Measurements from ENCODE around the gene ZNF80.

The ZNF80 gene

DNA sequence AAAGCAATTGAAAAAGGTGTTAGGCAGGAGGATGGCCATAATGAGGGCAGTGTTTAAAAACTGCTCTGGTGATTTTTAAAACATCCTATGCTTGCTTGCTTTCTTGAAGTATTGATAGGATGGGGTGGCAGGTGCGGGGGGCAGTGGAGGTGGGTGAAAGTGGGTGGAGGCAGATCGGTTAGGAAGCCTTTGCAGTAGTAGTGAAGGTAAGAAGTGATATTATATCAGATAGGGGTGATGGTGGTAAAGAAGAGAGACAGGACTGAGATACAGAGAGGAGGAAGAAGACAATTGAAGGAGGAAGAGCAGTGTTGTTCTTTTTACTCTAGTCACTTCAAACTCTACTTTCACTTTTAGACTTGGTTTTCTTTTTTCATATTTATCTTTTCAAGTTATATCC is 11.1 kb downstream of the ZNF80 start:
- no peak for TF ChIP-seq CTCF (IDR thresholded peaks at IDR 0.05; ENCODE audit: low read depth, low read length)

DNA sequence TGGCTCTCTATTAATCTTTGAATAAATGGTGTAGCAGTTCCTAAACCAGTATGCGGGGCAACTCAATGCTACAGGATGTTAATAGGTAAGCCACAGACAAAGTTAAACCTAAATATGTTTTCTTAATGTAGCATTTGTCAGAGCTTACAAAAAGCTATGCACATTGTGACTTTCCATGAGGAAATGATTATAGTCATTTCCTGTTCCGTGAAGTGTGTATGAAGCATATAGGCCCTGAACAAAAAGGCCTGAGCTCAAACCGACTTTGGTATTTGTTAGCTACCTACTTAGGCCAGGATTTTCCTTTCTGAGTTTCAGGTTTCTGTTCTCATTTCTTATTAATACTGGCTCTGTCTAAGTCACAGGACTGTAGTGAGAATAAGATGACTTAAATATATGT is 14.2 kb downstream of the ZNF80 start:
- H3K4me3 ChIP-seq (ENCODE audit: low read depth, low read length) = no peak overlapping the region
- peaks cover 18% of the 10 kb centered on the region for H3K27me3 ChIP-seq (ENCODE audit: insufficient read depth, low read depth, severe bottlenecking)
- H3K36me3 ChIP-seq = no peaks in the 10 kb centered on the region
- H3K27ac ChIP-seq = no peak overlapping the region
- no peak for TF ChIP-seq CTCF (IDR thresholded peaks at IDR 0.05; ENCODE audit: low read depth, low read length)
- no peak for DNase-seq
- peaks cover 4% of the 10 kb centered on the region for H3K9me3 ChIP-seq (ENCODE audit: severe bottlenecking)

More for the DNA sequence above, 11.1 kb downstream of the ZNF80 start:
- H3K27me3 ChIP-seq (ENCODE audit: insufficient read depth, low read depth, severe bottlenecking) = peaks cover 2% of the 10 kb centered on the region
- no peak overlapping the region for H3K4me3 ChIP-seq (ENCODE audit: low read depth, low read length)
- H3K27ac ChIP-seq = no peak overlapping the region
- peaks cover 4% of the 10 kb centered on the region for H3K9me3 ChIP-seq (ENCODE audit: severe bottlenecking)
- H3K36me3 ChIP-seq = no peaks in the 10 kb centered on the region
- DNase-seq = no peak

- Histone ChIP-seq H3K36me3 (no peaks in the 10 kb centered on the region), H3K27me3 (ENCODE audit: insufficient read depth, low read depth, severe bottlenecking) (peaks cover 20% of the 10 kb centered on the region), H3K27ac (no peak overlapping the region), H3K9me3 (ENCODE audit: severe bottlenecking) (peaks cover 4% of the 10 kb centered on the region), H3K4me3 (ENCODE audit: low read depth, low read length) (no peak overlapping the region)
- TF ChIP-seq CTCF (IDR thresholded peaks at IDR 0.05; ENCODE audit: low read depth, low read length) = no peak
- no peak for DNase-seq
These were observed 15.5 kb downstream of the ZNF80 start for GRCh38 chr3:114221881-114222264.

DNA sequence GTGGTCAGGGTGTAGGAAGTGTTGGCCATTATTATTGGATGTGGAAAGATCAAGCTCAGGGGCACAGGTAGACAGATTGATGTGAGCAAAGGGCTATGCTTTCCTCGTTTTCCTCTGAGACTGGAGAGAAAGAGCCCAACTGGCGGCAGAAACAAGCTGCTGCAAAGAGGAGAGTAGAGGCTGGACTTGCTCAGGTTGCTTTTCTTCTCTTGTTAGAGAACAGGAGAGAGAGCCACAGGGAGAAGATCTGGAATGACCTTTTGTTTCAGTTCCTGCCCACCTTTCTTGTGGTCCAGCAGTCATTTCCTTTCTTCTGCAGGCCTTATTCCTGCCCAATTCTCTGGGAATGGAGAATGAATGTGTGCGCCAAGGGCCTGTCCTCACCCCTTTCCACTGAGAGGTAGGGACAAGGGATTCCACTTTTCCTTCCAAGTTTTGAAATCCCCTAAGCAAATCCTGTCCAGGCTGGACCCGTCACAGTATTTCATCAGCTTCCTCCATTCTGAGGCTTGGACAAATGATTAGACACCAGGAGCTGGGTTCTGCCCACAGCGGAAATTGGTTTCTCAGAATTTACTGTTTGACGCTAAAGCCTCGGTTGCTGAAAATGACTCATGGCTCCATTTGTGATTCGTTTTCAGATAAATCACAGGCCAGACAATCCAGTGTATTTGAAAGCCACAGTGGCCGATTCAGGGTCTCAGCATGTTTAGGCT is 16.1 kb downstream of the ZNF80 start:
- TF ChIP-seq CTCF (IDR thresholded peaks at IDR 0.05; ENCODE audit: low read depth, low read length) = no peak
- Histone ChIP-seq H3K36me3 (no peaks in the 10 kb centered on the region), H3K9me3 (ENCODE audit: severe bottlenecking) (peaks cover 4% of the 10 kb centered on the region), H3K27me3 (ENCODE audit: insufficient read depth, low read depth, severe bottlenecking) (peaks cover 20% of the 10 kb centered on the region), H3K27ac (no peak overlapping the region), H3K4me3 (ENCODE audit: low read depth, low read length) (no peak overlapping the region)
- no peak for DNase-seq

GRCh38 chr3:114219741-114220140 is 17.6 kb downstream of the ZNF80 start:
- Histone ChIP-seq H3K4me3 (ENCODE audit: low read depth, low read length) (no peak overlapping the region), H3K27me3 (ENCODE audit: insufficient read depth, low read depth, severe bottlenecking) (peaks cover 24% of the 10 kb centered on the region), H3K27ac (no peak overlapping the region), H3K9me3 (ENCODE audit: severe bottlenecking) (peaks cover under 1% of the 10 kb centered on the region), H3K36me3 (no peaks in the 10 kb centered on the region)
- no peak for TF ChIP-seq CTCF (IDR thresholded peaks at IDR 0.05; ENCODE audit: low read depth, low read length)
- no peak for DNase-seq

Measured in WERI-Rb-1 (cell line).